ENCODE results near the gene CEP44.
"Not testable (repeated sequence)": the region's sequence is repeated elsewhere in the genome, so short reads cannot be mapped to it uniquely, and the experiment has no call there.

CEP44 gene

DNA sequence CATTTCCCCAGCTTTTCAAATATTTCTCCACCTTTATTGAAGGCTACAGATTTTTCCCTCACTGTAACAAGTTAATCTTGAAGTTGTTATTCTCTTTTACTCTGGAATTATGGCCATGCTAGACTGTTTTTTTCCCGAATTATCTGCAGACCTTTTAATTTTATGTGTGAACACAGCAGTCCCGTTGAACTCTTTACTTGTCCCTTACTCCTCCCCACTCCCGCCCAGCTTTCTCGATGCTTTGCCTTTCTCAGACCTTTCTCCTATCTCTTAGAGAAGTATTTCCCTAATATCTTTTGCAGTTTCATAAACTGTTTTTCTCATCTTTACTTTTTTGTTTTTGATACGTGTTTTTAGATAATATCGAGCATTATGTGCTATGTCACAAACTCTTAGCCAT, 776 bp downstream of the CEP44 start:
- no peak for DNase-seq (ENCODE audit: low read depth)
- H3K4me3 ChIP-seq (ENCODE audit: low read depth, low read length), result peak overlapping the region; percentile 84
- TF ChIP-seq, protein P1, sequence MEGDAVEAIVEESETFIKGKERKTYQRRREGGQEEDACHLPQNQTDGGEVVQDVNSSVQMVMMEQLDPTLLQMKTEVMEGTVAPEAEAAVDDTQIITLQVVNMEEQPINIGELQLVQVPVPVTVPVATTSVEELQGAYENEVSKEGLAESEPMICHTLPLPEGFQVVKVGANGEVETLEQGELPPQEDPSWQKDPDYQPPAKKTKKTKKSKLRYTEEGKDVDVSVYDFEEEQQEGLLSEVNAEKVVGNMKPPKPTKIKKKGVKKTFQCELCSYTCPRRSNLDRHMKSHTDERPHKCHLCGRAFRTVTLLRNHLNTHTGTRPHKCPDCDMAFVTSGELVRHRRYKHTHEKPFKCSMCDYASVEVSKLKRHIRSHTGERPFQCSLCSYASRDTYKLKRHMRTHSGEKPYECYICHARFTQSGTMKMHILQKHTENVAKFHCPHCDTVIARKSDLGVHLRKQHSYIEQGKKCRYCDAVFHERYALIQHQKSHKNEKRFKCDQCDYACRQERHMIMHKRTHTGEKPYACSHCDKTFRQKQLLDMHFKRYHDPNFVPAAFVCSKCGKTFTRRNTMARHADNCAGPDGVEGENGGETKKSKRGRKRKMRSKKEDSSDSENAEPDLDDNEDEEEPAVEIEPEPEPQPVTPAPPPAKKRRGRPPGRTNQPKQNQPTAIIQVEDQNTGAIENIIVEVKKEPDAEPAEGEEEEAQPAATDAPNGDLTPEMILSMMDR (IDR thresholded peaks at IDR 0.05; ENCODE audit: insufficient read depth, low read depth, low read length, missing control alignments), result no peak

DNA sequence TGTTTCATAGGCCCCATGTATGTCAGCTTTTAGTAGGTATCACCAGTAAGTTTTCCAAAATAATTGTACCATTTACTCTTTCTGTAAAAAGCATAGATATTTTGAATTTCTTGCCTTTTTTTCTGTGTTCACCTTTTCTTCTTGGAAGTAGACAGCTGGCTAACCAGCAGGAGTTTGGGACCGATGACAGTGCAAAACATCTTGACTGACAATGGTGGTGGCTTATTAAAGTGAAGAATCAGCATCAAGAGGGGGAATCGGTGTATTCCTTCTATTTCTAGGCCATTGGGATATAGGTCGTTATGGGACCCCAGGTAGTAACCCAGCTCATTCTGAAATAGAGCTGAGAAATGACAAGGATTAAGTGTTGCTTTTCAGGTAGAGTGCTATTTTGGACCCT, 3.2 kb downstream of the CEP44 start:
- DNase-seq (ENCODE audit: low read depth), result no peak
- H3K4me3 ChIP-seq (ENCODE audit: low read depth, low read length), result no peak overlapping the region
- TF ChIP-seq, protein P1 (IDR thresholded peaks at IDR 0.05; ENCODE audit: insufficient read depth, low read depth, low read length, missing control alignments), result no peak

DNA sequence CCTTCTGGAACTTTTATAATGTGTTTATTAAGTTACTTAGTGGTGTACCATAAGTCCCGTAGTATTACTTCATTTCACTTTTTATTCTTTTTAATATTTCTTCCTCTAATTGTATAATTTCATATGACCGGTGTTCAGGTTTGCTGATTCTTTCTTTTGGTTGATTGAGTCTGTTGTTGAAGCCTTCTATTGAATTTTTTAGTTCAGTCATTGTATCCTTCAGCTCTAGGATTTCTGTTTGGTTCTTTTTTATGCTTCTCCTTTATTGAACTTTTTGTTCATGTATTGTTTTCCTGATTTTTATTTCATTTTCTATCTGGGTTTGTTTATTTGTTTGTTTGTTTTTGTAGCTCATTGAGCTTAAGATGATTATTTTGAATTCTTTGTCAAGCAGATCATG, 8.8 kb downstream of the CEP44 start:
- TF ChIP-seq, protein P1 (IDR thresholded peaks at IDR 0.05; ENCODE audit: insufficient read depth, low read depth, low read length, missing control alignments), result no peak
- no peak overlapping the region for H3K4me3 ChIP-seq (ENCODE audit: low read depth, low read length)
- no peak for DNase-seq (ENCODE audit: low read depth)

DNA sequence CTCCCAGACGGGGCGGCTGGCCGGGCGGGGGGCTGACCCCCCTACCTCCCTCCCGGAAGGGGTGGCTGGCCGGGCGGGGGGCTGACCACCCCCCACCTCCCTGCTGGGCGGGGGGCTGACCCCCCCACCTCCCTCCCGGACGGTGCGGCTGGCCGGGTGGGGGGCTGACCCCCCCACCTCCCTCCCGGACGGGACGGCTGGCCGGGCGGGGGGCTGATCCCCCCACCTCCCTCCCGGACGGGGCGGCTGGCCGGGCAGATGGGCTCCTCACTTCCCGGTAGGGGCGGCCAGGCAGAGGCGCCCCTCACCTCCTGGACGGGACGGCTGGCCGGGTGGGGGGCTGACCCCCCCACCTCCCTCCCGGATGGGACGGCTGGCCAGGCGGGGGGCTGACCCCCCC, 10.9 kb downstream of the CEP44 start:
- not testable (repeated sequence) for H3K4me3 ChIP-seq (ENCODE audit: low read depth, low read length); DNase-seq (ENCODE audit: low read depth)

DNA sequence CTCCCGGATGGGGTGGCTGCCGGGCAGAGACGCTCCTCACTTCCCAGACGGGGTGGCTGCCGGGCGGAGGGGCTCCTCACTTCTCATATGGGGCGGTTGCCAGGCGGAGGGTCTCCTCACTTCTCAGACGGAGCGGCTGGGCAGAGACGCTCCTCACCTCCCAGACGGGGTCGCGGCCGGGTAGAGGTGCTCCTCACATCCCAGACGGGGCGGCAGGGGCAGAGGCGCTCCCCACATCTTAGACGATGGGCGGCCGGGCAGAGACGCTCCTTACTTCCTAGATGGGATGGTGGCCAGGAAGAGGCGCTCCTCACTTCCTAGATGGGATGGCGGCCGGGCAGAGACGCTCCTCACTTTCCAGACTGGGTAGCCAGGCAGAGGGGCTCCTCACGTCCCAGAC, 11.4 kb downstream of the CEP44 start:
- not testable (repeated sequence) for H3K4me3 ChIP-seq (ENCODE audit: low read depth, low read length); DNase-seq (ENCODE audit: low read depth)

DNA sequence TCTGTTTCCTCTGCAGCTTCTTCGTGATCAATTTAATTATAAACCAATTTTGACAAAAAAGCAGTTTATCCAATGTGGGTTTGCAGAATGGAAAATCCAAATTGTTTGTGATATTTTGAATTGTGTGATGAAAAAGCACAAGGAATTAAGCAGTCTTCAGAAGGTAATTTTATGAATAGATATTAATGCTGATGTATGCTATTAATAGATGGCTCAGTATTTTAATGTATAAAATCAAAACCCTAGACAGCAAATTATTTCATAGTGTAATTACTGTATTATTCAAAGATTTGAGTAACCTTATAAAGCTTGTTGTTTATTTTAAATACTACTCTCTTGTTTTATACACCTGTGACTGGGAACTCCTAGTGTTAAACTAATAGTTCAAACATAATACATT, 20.0 kb downstream of the CEP44 start:
- TF ChIP-seq, protein P1 (IDR thresholded peaks at IDR 0.05; ENCODE audit: insufficient read depth, low read depth, low read length, missing control alignments), result no peak
- H3K4me3 ChIP-seq (ENCODE audit: low read depth, low read length), result no peak overlapping the region
- no peak for DNase-seq (ENCODE audit: low read depth)

DNA sequence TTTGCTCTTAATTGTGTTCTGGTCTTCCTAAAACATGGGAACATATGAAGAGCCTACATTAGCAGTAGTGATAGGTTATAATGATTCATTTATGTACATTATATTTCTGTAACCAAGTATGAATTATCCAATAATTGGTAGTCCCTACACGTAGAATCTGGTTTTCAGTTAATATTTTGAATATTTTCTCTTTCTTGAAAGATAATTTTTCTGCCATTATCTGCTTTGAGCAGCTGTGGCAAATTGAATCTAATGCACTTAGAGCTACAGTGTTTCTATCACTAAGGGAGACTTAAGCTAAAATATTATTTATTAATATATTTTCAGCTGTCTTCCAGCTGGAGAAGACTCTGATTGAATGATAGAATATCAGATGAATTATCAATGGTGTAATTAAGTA, 21.0 kb downstream of the CEP44 start:
- DNase-seq (ENCODE audit: low read depth), result no peak
- TF ChIP-seq, protein P1 (IDR thresholded peaks at IDR 0.05; ENCODE audit: insufficient read depth, low read depth, low read length, missing control alignments), result no peak
- H3K4me3 ChIP-seq (ENCODE audit: low read depth, low read length), result no peak overlapping the region

DNA sequence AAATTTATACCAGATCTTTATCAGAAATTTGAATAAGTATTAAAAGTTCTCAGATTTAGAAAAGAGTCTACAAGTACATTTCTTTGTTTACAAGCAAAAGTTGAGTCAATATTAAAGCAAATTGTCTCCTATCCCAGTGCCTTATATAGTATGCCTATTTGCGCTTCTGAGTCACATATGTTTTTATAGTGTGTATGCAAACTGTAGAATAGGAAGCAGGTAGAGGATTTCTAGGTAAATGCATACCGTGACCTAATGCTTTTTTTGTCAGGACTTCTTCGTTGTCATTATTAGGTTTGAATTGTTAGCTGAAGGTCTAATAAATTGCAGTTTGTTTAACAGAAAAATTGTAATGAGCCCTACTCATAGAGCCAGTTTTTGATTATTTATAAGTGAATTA, 22.2 kb downstream of the CEP44 start:
- DNase-seq (ENCODE audit: low read depth), result no peak
- TF ChIP-seq, protein P1 (IDR thresholded peaks at IDR 0.05; ENCODE audit: insufficient read depth, low read depth, low read length, missing control alignments), result no peak
- no peak overlapping the region for H3K4me3 ChIP-seq (ENCODE audit: low read depth, low read length)

Data from GM12865 (cell line).